AG10803 (cell line): ENCODE measurements around the gene PODXL.

Experiments
- DNase-seq: peaks from one replicate; pipeline ENCODE4 v3.0.0; 2010; ENCODE audit warnings: low read depth
- H3K4me3 ChIP-seq: 2 replicates; pipeline ENCODE4 v1.5.1; 2011; ENCODE audit warnings: mild to moderate bottlenecking, low read length, control low read depth
- TF ChIP-seq, protein P1 (sequence below): conservative IDR thresholded peaks from 2 replicates; pipeline ENCODE4 v1.5.1; 2011; ENCODE audit warnings: mild to moderate bottlenecking, low read length, control low read depth, inconsistent platforms

Gene PODXL

DNA sequence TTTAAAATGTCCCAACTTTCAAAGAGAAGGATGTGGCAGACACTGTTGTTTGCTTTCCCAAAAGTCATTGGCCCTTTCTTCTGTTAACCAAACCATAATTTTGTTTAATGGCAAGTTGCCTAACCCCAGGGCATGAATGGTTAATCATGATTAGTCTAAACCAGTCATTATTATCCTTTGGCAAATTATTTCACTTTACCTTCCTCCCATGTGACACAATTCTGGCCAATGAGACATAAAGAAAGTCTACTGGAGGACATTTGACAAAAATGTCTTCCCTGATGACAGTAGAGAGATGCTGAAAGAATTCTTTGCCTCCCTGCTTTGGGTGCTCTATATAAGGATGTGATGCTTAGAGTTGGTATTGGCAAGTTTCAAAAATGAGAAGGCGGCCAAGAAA is 101.9 kb downstream of the PODXL start:
- no peak for DNase-seq
- no peak overlapping the region for H3K4me3 ChIP-seq

More for the DNA sequence above, 101.9 kb downstream of the PODXL start:
- TF ChIP-seq, protein P1, sequence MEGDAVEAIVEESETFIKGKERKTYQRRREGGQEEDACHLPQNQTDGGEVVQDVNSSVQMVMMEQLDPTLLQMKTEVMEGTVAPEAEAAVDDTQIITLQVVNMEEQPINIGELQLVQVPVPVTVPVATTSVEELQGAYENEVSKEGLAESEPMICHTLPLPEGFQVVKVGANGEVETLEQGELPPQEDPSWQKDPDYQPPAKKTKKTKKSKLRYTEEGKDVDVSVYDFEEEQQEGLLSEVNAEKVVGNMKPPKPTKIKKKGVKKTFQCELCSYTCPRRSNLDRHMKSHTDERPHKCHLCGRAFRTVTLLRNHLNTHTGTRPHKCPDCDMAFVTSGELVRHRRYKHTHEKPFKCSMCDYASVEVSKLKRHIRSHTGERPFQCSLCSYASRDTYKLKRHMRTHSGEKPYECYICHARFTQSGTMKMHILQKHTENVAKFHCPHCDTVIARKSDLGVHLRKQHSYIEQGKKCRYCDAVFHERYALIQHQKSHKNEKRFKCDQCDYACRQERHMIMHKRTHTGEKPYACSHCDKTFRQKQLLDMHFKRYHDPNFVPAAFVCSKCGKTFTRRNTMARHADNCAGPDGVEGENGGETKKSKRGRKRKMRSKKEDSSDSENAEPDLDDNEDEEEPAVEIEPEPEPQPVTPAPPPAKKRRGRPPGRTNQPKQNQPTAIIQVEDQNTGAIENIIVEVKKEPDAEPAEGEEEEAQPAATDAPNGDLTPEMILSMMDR: no peak
